Measurements from ENCODE around the gene SPINT3. TPM values are rescaled to one million over a fixed set of nuclear protein-coding genes. Genes with fewer than 3 reads are reported as not detected.

Gene SPINT3
- total and polyA plus RNA-seq, 2 of the 8 experiments (the other 6 are each of a cell fraction or from before 2014, with no cell fraction given): not detected

DNA sequence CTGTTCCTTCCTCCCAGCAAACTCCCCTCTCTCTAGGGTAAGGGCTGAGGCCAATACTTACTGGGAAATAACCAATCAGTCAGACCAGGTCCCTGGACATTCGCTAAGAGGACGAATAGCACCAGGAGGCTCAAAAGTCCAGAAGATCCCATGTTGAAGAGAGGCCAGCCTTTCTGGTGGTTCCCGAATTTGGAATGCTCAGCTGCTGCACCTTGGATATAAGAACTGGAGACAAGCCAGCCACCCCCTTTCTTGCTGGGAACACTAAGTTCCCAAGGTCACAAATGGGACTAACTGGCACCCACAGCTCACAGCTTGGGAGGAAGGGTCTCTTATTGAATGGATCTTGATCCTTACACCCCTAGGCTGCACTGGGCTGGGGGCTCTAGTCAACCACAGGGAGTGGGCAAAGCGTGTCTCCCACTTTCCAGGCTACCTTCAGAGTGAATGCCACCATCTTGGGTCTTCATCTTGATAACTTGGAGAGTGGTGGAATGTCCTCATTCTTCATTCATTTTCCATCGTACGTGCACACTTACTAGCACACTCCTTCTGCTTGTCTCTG, 31.9 kb upstream of the SPINT3 start, which contains the start of gene EPPIN:
Gene EPPIN (minus strand): TSS at position 196 of the 565 bp plus-strand sequence. CDS start 44 bp downstream, at position 152.
- WGBS, 2 experiments (ENCODE audit: extremely low coverage in 1 of 2, insufficient coverage in 1 of 2, insufficient read length in 1 of 2, insufficient replicate concordance in 2 of 2, low coverage in 1 of 2, low lambda C conversion rate in 2 of 2, missing lambda C conversion rate in 1 of 2): 92% methylated on average over 6 of the region's 6 CpGs; no CpG with 5 or more reads in 1 of the 2 experiments

More for the DNA sequence above, 31.9 kb upstream of the SPINT3 start, which contains the start of gene EPPIN:
- H3K27me3 ChIP-seq (replicated peaks in 1 of 4; ENCODE audit: control insufficient read depth in 3 of 4, extremely low read depth in 1 of 4, insufficient read depth in 3 of 4, low read length in 3 of 4): no peaks in the 10 kb centered on the region
- H2AK5ac ChIP-seq (ENCODE audit: low read depth, low read length): peak within 1 kb of the TSS; percentile 69; the same call in 1 of the 2 replicates
- H4K91ac ChIP-seq (replicated peaks; ENCODE audit: insufficient read length, low read length): peak within 1 kb of the TSS; percentile 15
- no peak within 1 kb of the TSS for H3K18ac ChIP-seq (ENCODE audit: extremely low read depth, low read length)
- no peak for TF ChIP-seq RXRA (IDR thresholded peaks at IDR 0.05; ENCODE audit: insufficient read depth, low read depth, low read length)
- TF ChIP-seq SIRT6 (IDR thresholded peaks at IDR 0.05; ENCODE audit: low read length): no peak
- FAIRE-seq: no peak
- H3K23me2 ChIP-seq (ENCODE audit: low read depth, low read length): peaks cover 4% of the 10 kb centered on the region; the same call in 1 of the 2 replicates
- H2BK120ac ChIP-seq (replicated peaks; ENCODE audit: low read depth, low read length): no peak within 1 kb of the TSS
- H2BK5ac ChIP-seq (ENCODE audit: low read depth, low read length): 0 out of 2 replicates have a peak within 1 kb of the TSS, but pooled peaks have one; percentile 38
- H2BK12ac ChIP-seq (ENCODE audit: low read depth, low read length): peak within 1 kb of the TSS; percentile 40; the same call in 1 of the 2 replicates
- no peak within 1 kb of the TSS for H4K5ac ChIP-seq (ENCODE audit: insufficient read length, low read depth, low read length)
- H3K27ac ChIP-seq (ENCODE audit: low read depth, low read length): no peak within 1 kb of the TSS
- ChIA-PET CTCF (ENCODE audit: partially characterized antibody) (interaction anchor here (0.6 to 6.2 kb wide), 9 partner anchors 9 to 465 kb away, joined by 3 to 73 read pairs (median 3); partner anchors contain the start of gene WFDC6), POLR2A (ENCODE audit: partially characterized antibody) (interaction anchor here (1.4 kb wide), 1 partner anchor 265 kb away, joined by 3 read pairs; the partner anchor contains the start of gene UBE2C)
- H3K23ac ChIP-seq (ENCODE audit: insufficient read length): no peak within 1 kb of the TSS
- no peak within 1 kb of the TSS for H2BK15ac ChIP-seq (ENCODE audit: low read length)
- no peak within 1 kb of the TSS for H3K14ac ChIP-seq (ENCODE audit: insufficient read length)
- H3K4me2 ChIP-seq (ENCODE audit: insufficient read depth in 1 of 2, low read depth in 2 of 2, low read length in 2 of 2): no peak within 1 kb of the TSS
- H3K4me1 ChIP-seq (replicated peaks in 1 of 4; ENCODE audit: control insufficient read depth in 3 of 4, insufficient read depth in 4 of 4, low read length in 3 of 4): peaks cover 0 to 5% (median 0%) of the 10 kb centered on the region in 4 experiments; a peak in 1 of 7 replicates
- no peak within 1 kb of the TSS for H2AFZ ChIP-seq (ENCODE audit: low read length)
- no peak within 1 kb of the TSS for H3K9ac ChIP-seq (replicated peaks in 1 of 4; ENCODE audit: extremely low read depth in 1 of 4, low read depth in 3 of 4, low read length in 3 of 4)
- no peak within 1 kb of the TSS for H3K4ac ChIP-seq (replicated peaks; ENCODE audit: insufficient read length, low read depth, low read length)
- DNase-seq (ENCODE audit: low read depth in 1 of 2, low spot score in 2 of 2): no peak
- H3K9me3 ChIP-seq (ENCODE audit: insufficient read depth in 2 of 2, low read depth in 1 of 2, low read length in 1 of 2): no peaks in the 10 kb centered on the region; a peak in 1 of 4 replicates
- no peaks in the 10 kb centered on the region for H3K79me1 ChIP-seq (ENCODE audit: low read depth, low read length)
- no peak within 1 kb of the TSS for H4K8ac ChIP-seq (ENCODE audit: extremely low read depth, insufficient read depth, low read length)
- H3K4me3 ChIP-seq (ENCODE audit: extremely low read depth in 1 of 4, insufficient read depth in 2 of 4, low read depth in 3 of 4, low read length in 4 of 4): no peak within 1 kb of the TSS
- H3K79me2 ChIP-seq (ENCODE audit: control insufficient read depth in 1 of 2, insufficient read depth in 2 of 2, low read length in 2 of 2): no peaks in the 10 kb centered on the region
- no peak within 1 kb of the TSS for H3K56ac ChIP-seq (replicated peaks; ENCODE audit: insufficient read length, low read depth, low read length)
- peak within 1 kb of the TSS; percentile 90 for H2BK20ac ChIP-seq (ENCODE audit: low read length)
- H3K36me3 ChIP-seq (ENCODE audit: control insufficient read depth in 2 of 4, insufficient read depth in 4 of 4, low read length in 3 of 4): no peaks in the 10 kb centered on the region
- no peaks in the 10 kb centered on the region for H4K20me1 ChIP-seq (replicated peaks in 1 of 2; ENCODE audit: control insufficient read depth in 1 of 2, insufficient read depth in 2 of 2, low read length in 2 of 2)
